GM13976 (cell line): ENCODE measurements around the gene NPW.

Source experiments
- DNase-seq: peaks from one replicate; pipeline ENCODE4 v3.0.0; 2012; ENCODE audit warnings: low spot score
- in situ Hi-C: fragments of 300-500 bp; cut with MboI; formaldehyde crosslinking; loops from one replicate; pipeline ENCODE4 v1.12.0; 2022; ENCODE audit warnings: low sequenced_read_pairs, mixed read lengths, inconsistent platforms; ENCODE audit not compliant: unreplicated experiment
- TF ChIP-seq, protein P1 (sequence below): IDR thresholded peaks from 2 replicates; pipeline ENCODE4 v1.5.1; 2012; ENCODE audit warnings: borderline replicate concordance, mild to moderate bottlenecking; ENCODE audit not compliant: insufficient read depth; ENCODE audit errors: extremely low read depth, missing control alignments, control extremely low read depth

NPW gene

DNA sequence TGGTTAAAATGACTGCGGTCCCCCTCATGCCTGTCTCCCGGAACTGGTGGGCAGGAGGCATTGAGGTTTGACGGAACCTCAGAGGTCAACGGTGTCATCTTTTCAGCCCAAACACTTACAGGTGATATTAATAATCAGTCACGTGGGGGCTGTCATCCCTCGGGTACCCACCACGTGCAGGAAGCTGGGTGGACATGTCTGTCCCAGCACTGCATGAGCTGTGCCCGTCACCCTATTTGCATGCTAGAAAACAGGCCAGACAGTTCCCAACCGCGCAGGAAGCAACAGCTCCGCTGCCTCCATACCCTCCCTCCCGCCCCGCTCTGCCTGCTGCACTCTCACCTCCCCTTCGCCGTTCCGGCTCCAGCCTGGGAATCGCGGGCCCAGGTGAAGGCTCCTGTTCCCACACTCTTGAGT lies 28.4 kb upstream of the NPW start:
- DNase-seq, result peak; percentile 68
- in situ Hi-C loops, result no loop called here
- TF ChIP-seq, protein P1, sequence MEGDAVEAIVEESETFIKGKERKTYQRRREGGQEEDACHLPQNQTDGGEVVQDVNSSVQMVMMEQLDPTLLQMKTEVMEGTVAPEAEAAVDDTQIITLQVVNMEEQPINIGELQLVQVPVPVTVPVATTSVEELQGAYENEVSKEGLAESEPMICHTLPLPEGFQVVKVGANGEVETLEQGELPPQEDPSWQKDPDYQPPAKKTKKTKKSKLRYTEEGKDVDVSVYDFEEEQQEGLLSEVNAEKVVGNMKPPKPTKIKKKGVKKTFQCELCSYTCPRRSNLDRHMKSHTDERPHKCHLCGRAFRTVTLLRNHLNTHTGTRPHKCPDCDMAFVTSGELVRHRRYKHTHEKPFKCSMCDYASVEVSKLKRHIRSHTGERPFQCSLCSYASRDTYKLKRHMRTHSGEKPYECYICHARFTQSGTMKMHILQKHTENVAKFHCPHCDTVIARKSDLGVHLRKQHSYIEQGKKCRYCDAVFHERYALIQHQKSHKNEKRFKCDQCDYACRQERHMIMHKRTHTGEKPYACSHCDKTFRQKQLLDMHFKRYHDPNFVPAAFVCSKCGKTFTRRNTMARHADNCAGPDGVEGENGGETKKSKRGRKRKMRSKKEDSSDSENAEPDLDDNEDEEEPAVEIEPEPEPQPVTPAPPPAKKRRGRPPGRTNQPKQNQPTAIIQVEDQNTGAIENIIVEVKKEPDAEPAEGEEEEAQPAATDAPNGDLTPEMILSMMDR, result no peak

DNA sequence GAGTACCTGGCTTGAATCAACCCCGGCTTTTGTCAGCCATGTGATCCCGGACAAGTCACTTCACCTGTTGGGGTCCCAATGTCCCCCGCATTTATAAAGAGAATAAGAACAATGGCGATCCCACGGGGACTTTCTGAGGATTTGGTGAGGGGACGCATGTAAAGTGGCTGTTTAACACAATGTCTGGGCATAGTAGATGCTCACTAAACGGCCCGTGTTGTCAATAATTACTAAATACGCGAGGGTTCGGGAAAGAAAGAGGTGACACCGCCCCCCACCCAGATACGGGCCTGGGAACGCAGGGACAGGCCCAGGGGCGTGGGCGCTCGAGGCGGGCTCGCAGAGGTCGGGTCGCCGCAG lies 28.0 kb upstream of the NPW start:
- DNase-seq, result no peak
- in situ Hi-C loops, result no loop called here
- TF ChIP-seq, protein P1, result no peak

DNA sequence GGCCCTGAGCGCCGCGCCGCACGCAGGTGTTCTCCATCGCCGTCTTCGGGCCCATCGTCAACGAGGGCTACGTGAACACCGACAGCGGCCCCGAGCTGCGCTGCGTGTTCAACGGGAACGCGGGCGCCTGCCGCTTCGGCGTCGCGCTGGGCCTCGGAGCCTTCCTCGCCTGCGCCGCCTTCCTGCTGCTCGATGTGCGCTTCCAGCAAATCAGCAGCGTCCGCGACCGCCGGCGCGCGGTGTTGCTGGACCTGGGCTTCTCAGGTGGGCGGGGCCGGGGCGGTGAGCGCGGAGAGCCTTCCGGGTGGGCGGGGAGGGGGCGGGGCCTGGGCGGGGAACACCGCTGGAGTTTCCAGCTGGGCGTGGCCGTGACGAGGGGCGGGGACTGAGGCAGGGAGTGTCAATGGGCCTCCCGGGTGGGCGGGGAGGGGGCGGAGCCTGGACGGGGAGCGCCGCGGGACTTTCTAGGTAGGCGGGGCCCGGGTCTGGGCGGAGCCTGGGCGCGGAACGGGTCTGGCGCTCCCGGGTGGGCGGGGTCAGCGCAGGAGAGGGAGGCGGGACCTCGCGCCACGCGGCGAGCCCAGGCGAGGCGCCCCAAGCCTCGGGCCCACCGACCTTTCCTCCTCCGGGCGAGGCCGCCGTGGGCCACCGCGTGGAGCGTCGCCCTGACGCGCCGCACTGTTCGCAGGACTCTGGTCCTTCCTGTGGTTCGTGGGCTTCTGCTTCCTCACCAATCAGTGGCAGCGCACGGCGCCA lies 27.5 kb upstream of the NPW start:
- TF ChIP-seq, protein P1, result no peak
- in situ Hi-C loops, result no loop called here
- DNase-seq, result peak; percentile 100

DNA sequence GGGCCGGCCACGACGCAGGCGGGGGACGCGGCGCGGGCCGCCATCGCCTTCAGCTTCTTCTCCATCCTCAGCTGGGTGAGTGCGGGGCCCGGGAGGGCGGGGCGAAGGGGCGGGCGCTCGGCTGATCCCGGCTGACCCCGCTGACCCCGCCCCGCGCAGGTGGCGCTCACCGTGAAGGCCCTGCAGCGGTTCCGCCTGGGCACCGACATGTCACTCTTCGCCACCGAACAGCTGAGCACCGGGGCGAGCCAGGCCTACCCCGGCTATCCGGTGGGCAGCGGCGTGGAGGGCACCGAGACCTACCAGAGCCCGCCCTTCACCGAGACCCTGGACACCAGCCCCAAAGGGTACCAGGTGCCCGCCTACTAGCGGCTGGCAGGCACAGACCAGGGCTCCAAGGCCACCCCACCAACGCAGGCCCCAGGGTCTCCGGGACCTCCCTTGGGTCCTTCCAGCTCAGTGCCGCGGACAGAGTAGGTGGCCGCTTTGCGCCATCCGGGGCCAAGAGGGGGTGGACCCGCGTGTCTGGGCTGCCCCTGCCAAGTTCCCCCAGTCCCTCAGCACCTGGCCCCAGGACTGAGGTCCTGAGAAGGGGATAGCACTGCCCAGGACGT lies 26.8 kb upstream of the NPW start:
- in situ Hi-C loops, result no loop called here
- TF ChIP-seq, protein P1, result no peak
- DNase-seq, result no peak

DNA sequence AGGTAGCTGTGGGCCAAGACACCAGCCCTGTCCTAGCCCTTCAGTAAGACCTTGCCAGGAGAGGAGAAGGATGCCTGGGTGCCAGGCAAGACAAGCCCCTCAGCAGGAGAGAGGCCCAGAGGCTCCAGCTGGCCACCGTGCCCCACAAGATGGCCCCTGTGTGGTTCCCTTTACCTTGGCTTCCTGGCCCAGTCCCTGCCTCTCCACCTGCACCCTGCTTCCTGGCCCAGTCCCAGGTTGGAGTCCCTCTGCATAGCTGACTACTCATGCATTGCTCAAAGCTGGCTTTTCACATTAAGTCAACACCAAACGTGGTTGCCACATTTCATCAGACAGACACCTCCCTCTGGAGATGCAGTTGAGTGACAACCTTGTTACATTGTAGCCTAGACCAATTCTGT lies 25.9 kb upstream of the NPW start:
- in situ Hi-C loops, result no loop called here
- TF ChIP-seq, protein P1, result no peak
- no peak for DNase-seq

DNA sequence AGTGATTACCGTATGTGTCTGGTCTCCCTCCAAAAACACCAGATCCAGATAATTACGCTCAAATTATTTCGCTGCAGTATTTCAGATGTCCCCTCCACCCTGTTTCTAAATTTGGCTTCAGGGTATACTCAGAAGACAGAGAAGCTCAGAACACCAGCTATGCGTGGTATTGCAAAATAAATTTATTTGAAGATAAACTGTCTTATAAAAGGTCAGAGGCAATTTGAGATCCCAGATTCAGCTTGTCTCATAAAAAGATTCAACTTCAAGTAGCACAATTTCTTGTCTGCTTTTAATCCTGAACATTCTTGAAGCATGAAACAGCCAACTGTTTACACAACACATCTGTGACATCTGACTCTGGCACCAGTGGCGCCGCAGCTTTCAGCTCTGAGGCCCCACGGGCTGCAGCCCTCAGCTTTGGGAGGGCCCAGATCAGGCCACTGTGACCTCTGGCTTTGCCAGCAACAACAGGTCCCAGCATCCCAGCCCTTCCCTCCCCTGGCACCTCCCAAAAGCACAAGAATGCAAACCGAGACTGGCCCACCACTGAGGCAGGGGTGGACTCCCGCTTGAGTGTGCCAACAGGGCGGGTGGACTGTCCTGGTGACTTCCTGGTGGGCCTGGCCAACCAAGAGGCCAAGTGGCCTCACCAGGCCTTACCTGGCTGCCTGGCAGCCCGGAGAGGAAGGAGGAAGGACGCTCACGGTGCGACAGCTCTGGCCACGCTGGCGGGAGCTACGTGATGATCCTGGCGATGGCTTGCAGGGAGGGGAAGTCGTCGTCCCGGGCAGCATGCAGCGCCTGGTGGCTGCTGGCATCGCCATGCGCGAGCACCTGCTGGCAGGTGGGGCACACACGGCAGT lies 21.9 kb upstream of the NPW start:
- no peak for DNase-seq
- in situ Hi-C loops, result no loop called here

More for the DNA sequence above, 21.9 kb upstream of the NPW start:
- TF ChIP-seq, protein P1, result no peak
